K562 (cell line): ENCODE data around the gene AP4E1. TPM values are rescaled to one million over a fixed set of nuclear protein-coding genes. Genes with fewer than 3 reads are reported as not detected.

Source experiments
- BRD9 ChIP-seq: fragments of 450-650 bp; IDR thresholded peaks from 2 replicates; pipeline ENCODE4 v1.6.1; 2018; ENCODE audit warnings: low read depth; ENCODE audit not compliant: partially characterized antibody
- CHAMP1 ChIP-seq: fragments of 450-650 bp; IDR thresholded peaks from 2 replicates; pipeline ENCODE4 v1.6.1; 2016; ENCODE audit warnings: mild to moderate bottlenecking
- NFIC ChIP-seq: fragments of 450-650 bp; IDR thresholded peaks from 2 replicates; pipeline ENCODE4 v1.6.1; 2017; ENCODE audit warnings: mild to moderate bottlenecking, inconsistent platforms
- NRF1 ChIP-seq, 2 experiments: fragments of 450-650 bp; IDR thresholded peaks in 1 of 2; conservative IDR thresholded peaks in 1 of 2; 2 replicates each; pipeline ENCODE4 v1.6.1; 2014; ENCODE audit warnings: mild to moderate bottlenecking in 2 of 2
- POLR2A ChIP-seq: fragments of 450-650 bp; conservative IDR thresholded peaks from 2 replicates; pipeline ENCODE4 v1.6.1; 2016
- SOX6 ChIP-seq: fragments of 450-650 bp; IDR thresholded peaks from 2 replicates; pipeline ENCODE4 v1.6.1; 2014; ENCODE audit warnings: mild to moderate bottlenecking
- TAF7 ChIP-seq: fragments of 450-650 bp; IDR thresholded peaks from 2 replicates; pipeline ENCODE4 v1.6.1; 2016; ENCODE audit warnings: missing genetic modification characterization, missing compliant biosample characterization
- polyA plus RNA-seq, 8 experiments: library from polyadenylated mRNA; depleted of rRNA in 4 of 8; stranded (reverse) in 5 of 8; unstranded in 3 of 8; fragments of >200 nt; fragmentation: Nextera tagmentation in 2 of 8; fragmentation: Illumina TruSeq in 1 of 8; extraction: Ambion mirVana in 2 of 8; extraction: Trizol in 1 of 8; gene quantifications; 2 replicates each; pipeline versions ENCODE4 v1.2.1 to v1.2.3, GENCODE V29; 2011 to 2014; ENCODE audit warnings: inconsistent platforms in 1 of 8, missing spikeins in 1 of 8
- total RNA-seq, 7 experiments: library from RNA; depleted of rRNA in 6 of 7; stranded (reverse); fragments of >200 nt in 6 of 7; fragmentation: Illumina TruSeq in 2 of 7; extraction: Trizol in 2 of 7; gene quantifications; 2 replicates each; pipeline versions ENCODE4 v1.2.1 to v1.2.3, GENCODE V29; 2011 to 2021; ENCODE audit warnings: low replicate concordance in 1 of 7
- TF ChIP-seq, protein P1 (sequence below): fragments of 450-650 bp; IDR thresholded peaks from 2 replicates; pipeline ENCODE4 v1.6.1; 2014; ENCODE audit warnings: low read depth, mild to moderate bottlenecking, moderate library complexity, borderline replicate concordance
- TF ChIP-seq, protein P2 (sequence below): fragments of 250-450 bp; sonication (Bioruptor Pico); IDR thresholded peaks from 2 replicates; pipeline ENCODE4 v1.4.0; 2020

The AP4E1 gene
- total and polyA plus RNA-seq, 9 of the 15 experiments (the other 6 are each of a cell fraction or from before 2014, with no cell fraction given) = 1.3 to 11.5 (median 4.4) TPM

DNA sequence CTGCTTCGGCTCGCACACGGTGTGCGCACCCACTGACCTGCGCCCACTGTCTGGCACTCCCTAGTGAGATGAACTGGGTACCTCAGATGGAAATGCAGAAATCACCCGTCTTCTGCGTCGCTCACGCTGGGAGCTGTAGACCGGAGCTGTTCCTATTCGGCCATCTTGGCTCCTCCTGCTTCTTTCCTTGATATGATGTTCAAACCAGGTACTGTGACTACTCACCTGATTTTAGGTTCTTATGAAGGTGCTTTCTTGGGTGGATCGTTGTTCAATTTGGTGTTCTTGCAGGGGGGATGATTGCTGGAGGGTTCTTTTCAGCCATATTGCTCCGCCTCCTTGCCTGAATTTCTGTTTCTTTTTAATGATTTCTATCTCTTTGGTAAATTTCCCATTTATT is 129.0 kb downstream of the AP4E1 start (continued):
- TF ChIP-seq, protein P1, sequence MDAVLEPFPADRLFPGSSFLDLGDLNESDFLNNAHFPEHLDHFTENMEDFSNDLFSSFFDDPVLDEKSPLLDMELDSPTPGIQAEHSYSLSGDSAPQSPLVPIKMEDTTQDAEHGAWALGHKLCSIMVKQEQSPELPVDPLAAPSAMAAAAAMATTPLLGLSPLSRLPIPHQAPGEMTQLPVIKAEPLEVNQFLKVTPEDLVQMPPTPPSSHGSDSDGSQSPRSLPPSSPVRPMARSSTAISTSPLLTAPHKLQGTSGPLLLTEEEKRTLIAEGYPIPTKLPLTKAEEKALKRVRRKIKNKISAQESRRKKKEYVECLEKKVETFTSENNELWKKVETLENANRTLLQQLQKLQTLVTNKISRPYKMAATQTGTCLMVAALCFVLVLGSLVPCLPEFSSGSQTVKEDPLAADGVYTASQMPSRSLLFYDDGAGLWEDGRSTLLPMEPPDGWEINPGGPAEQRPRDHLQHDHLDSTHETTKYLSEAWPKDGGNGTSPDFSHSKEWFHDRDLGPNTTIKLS = peak; percentile 30; the same call in 1 of the 2 replicates
- TF ChIP-seq, protein P2, sequence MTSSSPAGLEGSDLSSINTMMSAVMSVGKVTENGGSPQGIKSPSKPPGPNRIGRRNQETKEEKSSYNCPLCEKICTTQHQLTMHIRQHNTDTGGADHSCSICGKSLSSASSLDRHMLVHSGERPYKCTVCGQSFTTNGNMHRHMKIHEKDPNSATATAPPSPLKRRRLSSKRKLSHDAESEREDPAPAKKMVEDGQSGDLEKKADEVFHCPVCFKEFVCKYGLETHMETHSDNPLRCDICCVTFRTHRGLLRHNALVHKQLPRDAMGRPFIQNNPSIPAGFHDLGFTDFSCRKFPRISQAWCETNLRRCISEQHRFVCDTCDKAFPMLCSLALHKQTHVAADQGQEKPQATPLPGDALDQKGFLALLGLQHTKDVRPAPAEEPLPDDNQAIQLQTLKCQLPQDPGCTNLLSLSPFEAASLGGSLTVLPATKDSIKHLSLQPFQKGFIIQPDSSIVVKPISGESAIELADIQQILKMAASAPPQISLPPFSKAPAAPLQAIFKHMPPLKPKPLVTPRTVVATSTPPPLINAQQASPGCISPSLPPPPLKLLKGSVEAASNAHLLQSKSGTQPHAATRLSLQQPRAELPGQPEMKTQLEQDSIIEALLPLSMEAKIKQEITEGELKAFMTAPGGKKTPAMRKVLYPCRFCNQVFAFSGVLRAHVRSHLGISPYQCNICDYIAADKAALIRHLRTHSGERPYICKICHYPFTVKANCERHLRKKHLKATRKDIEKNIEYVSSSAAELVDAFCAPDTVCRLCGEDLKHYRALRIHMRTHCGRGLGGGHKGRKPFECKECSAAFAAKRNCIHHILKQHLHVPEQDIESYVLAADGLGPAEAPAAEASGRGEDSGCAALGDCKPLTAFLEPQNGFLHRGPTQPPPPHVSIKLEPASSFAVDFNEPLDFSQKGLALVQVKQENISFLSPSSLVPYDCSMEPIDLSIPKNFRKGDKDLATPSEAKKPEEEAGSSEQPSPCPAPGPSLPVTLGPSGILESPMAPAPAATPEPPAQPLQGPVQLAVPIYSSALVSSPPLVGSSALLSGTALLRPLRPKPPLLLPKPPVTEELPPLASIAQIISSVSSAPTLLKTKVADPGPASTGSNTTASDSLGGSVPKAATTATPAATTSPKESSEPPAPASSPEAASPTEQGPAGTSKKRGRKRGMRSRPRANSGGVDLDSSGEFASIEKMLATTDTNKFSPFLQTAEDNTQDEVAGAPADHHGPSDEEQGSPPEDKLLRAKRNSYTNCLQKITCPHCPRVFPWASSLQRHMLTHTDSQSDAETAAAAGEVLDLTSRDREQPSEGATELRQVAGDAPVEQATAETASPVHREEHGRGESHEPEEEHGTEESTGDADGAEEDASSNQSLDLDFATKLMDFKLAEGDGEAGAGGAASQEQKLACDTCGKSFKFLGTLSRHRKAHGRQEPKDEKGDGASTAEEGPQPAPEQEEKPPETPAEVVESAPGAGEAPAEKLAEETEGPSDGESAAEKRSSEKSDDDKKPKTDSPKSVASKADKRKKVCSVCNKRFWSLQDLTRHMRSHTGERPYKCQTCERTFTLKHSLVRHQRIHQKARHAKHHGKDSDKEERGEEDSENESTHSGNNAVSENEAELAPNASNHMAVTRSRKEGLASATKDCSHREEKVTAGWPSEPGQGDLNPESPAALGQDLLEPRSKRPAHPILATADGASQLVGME (CRISPR knock-in tag) = 0 out of 2 replicates have a peak, but pooled peaks have one; percentile 30
- TF ChIP-seq TAF7 (peak; percentile 92), SOX6 (0 out of 2 replicates have a peak, but pooled peaks have one; percentile 35), CHAMP1 (0 out of 2 replicates have a peak, but pooled peaks have one; percentile 30), NRF1 (conservative IDR thresholded peaks at IDR 0.05 in 1 of 2, IDR thresholded peaks at IDR 0.05 in 1 of 2) (peak; percentile 34 to 47; a peak in 1 of 4 replicates), NFIC (0 out of 2 replicates have a peak, but pooled peaks have one; percentile 18), BRD9 (peak; percentile 90), POLR2A (peak; percentile 79)
